GM12878 (cell line): Measurements from ENCODE around the gene CKS1B.

ENCODE experiments used
- BHLHE40 ChIP-seq, 2 experiments: fragments of 450-650 bp in 1 of 2; IDR thresholded peaks; 2 replicates each; pipeline ENCODE4 v1.6.1; 2011 to 2017; ENCODE audit warnings: low read depth in 2 of 2, borderline replicate concordance in 1 of 2, improper control_type of control experiment in 1 of 2, low read length in 1 of 2, mild to moderate bottlenecking in 1 of 2
- BRCA1 ChIP-seq: IDR thresholded peaks from 2 replicates; pipeline ENCODE4 v1.6.1; 2011; ENCODE audit warnings: low read depth, low read length, improper control_type of control experiment
- CBX5 ChIP-seq: sonication (generic); IDR thresholded peaks from 2 replicates; pipeline ENCODE4 v1.6.1; 2016; ENCODE audit warnings: low read depth, moderate library complexity, mild to moderate bottlenecking, inconsistent platforms
- CEBPB ChIP-seq, 2 experiments: fragments of 150-350 bp in 1 of 2; IDR thresholded peaks; 2 replicates each; pipeline ENCODE4 v1.6.1; 2012 to 2014; ENCODE audit warnings: low read depth in 2 of 2, low read length in 2 of 2, borderline replicate concordance in 1 of 2, inconsistent platforms in 1 of 2
- CREB1 ChIP-seq: IDR thresholded peaks from 2 replicates; pipeline ENCODE4 v1.6.1; 2012; ENCODE audit warnings: low read depth, mild to moderate bottlenecking, inconsistent platforms
- CTCF ChIP-seq, 3 experiments: IDR thresholded peaks in 2 of 3; conservative IDR thresholded peaks in 1 of 3; 2 replicates each; pipeline ENCODE4 v1.5.1; 2011; ENCODE audit warnings: low read depth in 3 of 3, low read length in 3 of 3, mild to moderate bottlenecking in 3 of 3, control low read depth in 2 of 3, moderate library complexity in 2 of 3, inconsistent platforms in 1 of 3, mixed read lengths in 1 of 3; ENCODE audit not compliant: control insufficient read depth in 2 of 3, insufficient read depth in 1 of 3; ENCODE audit errors: extremely low read depth in 1 of 3
- IKZF1 ChIP-seq: fragments of 450-650 bp; conservative IDR thresholded peaks from 2 replicates; pipeline ENCODE4 v1.6.1; 2017; ENCODE audit warnings: antibody characterized with exemption, mild to moderate bottlenecking
- NR2F1 ChIP-seq: fragments of 450-650 bp; conservative IDR thresholded peaks from 2 replicates; pipeline ENCODE4 v1.6.1; 2017; ENCODE audit warnings: mild to moderate bottlenecking
- POLR2A ChIP-seq: IDR thresholded peaks from 2 replicates; pipeline ENCODE4 v1.6.1; 2011; ENCODE audit warnings: low read depth, mild to moderate bottlenecking, low read length
- REST ChIP-seq: IDR thresholded peaks from 2 replicates; pipeline ENCODE4 v1.6.1; 2012; ENCODE audit warnings: mild to moderate bottlenecking, low read depth, low read length
- SP1 ChIP-seq: IDR thresholded peaks from one replicate; pipeline ENCODE4 v1.6.1; 2011; ENCODE audit warnings: low read depth, low read length
- TBL1XR1 ChIP-seq: IDR thresholded peaks from 2 replicates; pipeline ENCODE4 v1.6.1; 2012; ENCODE audit warnings: low read depth, low read length, improper control_type of control experiment

GRCh38 chr1:154936555-154937084 is 37.9 kb upstream of the CKS1B start, which contains the start of gene PMVK:
- TF ChIP-seq POLR2A (peak; percentile 95), NR2F1 (peak; percentile 82), IKZF1 (peak; percentile 92), SP1 (no peak), CTCF (IDR thresholded peaks at IDR 0.05 in 2 of 3, conservative IDR thresholded peaks at IDR 0.05 in 1 of 3; ENCODE audit: control insufficient read depth in 2 of 3, extremely low read depth in 1 of 3, insufficient read depth in 1 of 3, low read depth in 3 of 3, low read length in 3 of 3) (peak; percentile 24 to 47 (median 41); a peak in 4 of 6 replicates), CBX5 (no peak), BRCA1 (peak; percentile 45), REST (no peak), CEBPB (IDR thresholded peaks at IDR 0.05; ENCODE audit: borderline replicate concordance in 1 of 2, low read depth in 2 of 2, low read length in 2 of 2) (no peak), BHLHE40 (IDR thresholded peaks at IDR 0.05; ENCODE audit: borderline replicate concordance in 1 of 2, low read depth in 2 of 2, low read length in 1 of 2) (peak in 1 of 2 experiments; percentile 97; a peak in 2 of 4 replicates), TBL1XR1 (no peak; the same call in 1 of the 2 replicates), CREB1 (no peak)
